DMS 273 treated with DMSO at 0.1 percent for 48 hours (cell line): ENCODE measurements around the gene CSF3R.

Experiments used
- DNase-seq: peaks from one replicate; lab custom pipeline; 2025; lab: John Stamatoyannopoulos, UW

The CSF3R gene

GRCh38 chr1:36419569-36419968 is 63.1 kb downstream of the CSF3R start:
- no peak for DNase-seq

GRCh38 chr1:36419140-36419539 is 63.6 kb downstream of the CSF3R start:
- DNase-seq: no peak

- DNase-seq: no peak
Observed at GRCh38 chr1:36417931-36418330, 64.8 kb downstream of the CSF3R start.
